Glutamatergic neuron (in vitro differentiated cells): ENCODE measurements around the gene TIMP2. TPM values are rescaled to one million over a fixed set of nuclear protein-coding genes. Genes with fewer than 3 reads are reported as not detected.
A peak's percentile ranks its signal among the peaks of the same experiment; 100 is the strongest.

ENCODE experiments used
- DNase-seq: peaks from one replicate; pipeline ENCODE4 v3.0.0; 2022
- H3K27ac Mint-ChIP-seq: one replicate; pipeline ENCODE4 v1.8.0; 2020; ENCODE audit warnings: mild to moderate bottlenecking, mixed read lengths, inconsistent platforms; ENCODE audit not compliant: unreplicated experiment
- H3K27me3 Mint-ChIP-seq: one replicate; pipeline ENCODE4 v1.8.0; 2020; ENCODE audit warnings: mild to moderate bottlenecking, moderate library complexity, mixed read lengths, inconsistent platforms; ENCODE audit not compliant: unreplicated experiment
- H3K36me3 Mint-ChIP-seq: one replicate; pipeline ENCODE4 v1.8.0; 2020; ENCODE audit warnings: mild to moderate bottlenecking, mixed read lengths, inconsistent platforms; ENCODE audit not compliant: unreplicated experiment
- H3K4me1 Mint-ChIP-seq: one replicate; pipeline ENCODE4 v1.8.0; 2020; ENCODE audit warnings: mild to moderate bottlenecking, low read depth, mixed read lengths, inconsistent platforms; ENCODE audit not compliant: unreplicated experiment
- H3K4me3 Mint-ChIP-seq: one replicate; pipeline ENCODE4 v1.8.0; 2020; ENCODE audit warnings: mild to moderate bottlenecking, mixed read lengths, inconsistent platforms; ENCODE audit not compliant: unreplicated experiment
- H3K9me3 Mint-ChIP-seq: one replicate; pipeline ENCODE4 v1.8.0; 2020; ENCODE audit warnings: mild to moderate bottlenecking, moderate library complexity, mixed read lengths, inconsistent platforms; ENCODE audit not compliant: unreplicated experiment
- total RNA-seq: library from RNA; stranded (reverse); fragmentation: NEBNext Ultra II Directional; extraction: Animal tissue kit (Norgen Biotek cat#: 25700); gene quantifications from one replicate; pipeline ENCODE4 v1.2.1, GENCODE V29; 2021; ENCODE audit not compliant: unreplicated experiment
- TF ChIP-seq, protein P1 (sequence below): fragments of 200-600 bp; sonication (generic); IDR thresholded peaks from one replicate; pipeline ENCODE4 v1.5.0; 2021; ENCODE audit not compliant: partially characterized antibody, unreplicated experiment

The TIMP2 gene
- total RNA-seq, 1 donor from 2014 or later = 121 TPM

DNA sequence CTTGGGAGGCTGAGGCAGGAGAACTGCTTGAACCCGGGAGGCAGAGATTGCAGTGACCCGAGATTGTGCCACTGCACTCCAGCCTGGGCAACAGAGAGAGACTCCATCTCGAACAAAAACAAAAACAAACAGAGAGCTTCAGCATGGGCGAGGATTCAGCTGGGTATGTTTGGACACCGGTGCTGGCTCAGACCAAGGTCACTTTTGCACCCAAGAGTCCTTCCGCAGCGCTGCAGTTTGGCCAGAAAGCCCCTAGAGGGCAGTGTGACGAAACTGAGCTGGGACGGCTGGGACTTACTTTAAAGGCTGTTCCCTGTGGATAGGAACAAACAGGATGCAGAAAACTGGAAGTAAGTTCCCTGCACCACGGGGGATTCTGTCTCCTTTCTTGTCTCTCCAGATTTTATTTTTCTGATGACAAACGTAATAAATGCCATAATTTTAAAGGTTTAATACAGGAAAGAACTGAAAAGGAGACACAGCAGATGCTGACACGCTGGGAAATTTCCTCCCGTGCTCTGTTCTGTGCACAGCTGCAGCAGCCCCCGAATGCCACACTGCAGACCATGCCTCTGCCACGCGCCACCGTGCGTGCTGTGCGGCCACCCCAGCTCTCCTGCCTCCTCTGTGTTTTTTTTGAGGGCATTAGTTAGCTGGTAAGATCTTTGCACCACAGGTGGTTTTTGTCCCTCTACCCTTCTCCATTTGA is 59.4 kb downstream of the TIMP2 start:
- DNase-seq = peak; percentile 83
- Mint-ChIP-seq H3K9me3 (peaks cover 7% of the 10 kb centered on the region), H3K4me1 (no peaks in the 10 kb centered on the region), H3K4me3 (no peak overlapping the region), H3K36me3 (peaks cover 8% of the 10 kb centered on the region), H3K27me3 (peaks cover 2% of the 10 kb centered on the region), H3K27ac (no peak overlapping the region)
- TF ChIP-seq, protein P1, sequence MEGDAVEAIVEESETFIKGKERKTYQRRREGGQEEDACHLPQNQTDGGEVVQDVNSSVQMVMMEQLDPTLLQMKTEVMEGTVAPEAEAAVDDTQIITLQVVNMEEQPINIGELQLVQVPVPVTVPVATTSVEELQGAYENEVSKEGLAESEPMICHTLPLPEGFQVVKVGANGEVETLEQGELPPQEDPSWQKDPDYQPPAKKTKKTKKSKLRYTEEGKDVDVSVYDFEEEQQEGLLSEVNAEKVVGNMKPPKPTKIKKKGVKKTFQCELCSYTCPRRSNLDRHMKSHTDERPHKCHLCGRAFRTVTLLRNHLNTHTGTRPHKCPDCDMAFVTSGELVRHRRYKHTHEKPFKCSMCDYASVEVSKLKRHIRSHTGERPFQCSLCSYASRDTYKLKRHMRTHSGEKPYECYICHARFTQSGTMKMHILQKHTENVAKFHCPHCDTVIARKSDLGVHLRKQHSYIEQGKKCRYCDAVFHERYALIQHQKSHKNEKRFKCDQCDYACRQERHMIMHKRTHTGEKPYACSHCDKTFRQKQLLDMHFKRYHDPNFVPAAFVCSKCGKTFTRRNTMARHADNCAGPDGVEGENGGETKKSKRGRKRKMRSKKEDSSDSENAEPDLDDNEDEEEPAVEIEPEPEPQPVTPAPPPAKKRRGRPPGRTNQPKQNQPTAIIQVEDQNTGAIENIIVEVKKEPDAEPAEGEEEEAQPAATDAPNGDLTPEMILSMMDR = peak; percentile 88

DNA sequence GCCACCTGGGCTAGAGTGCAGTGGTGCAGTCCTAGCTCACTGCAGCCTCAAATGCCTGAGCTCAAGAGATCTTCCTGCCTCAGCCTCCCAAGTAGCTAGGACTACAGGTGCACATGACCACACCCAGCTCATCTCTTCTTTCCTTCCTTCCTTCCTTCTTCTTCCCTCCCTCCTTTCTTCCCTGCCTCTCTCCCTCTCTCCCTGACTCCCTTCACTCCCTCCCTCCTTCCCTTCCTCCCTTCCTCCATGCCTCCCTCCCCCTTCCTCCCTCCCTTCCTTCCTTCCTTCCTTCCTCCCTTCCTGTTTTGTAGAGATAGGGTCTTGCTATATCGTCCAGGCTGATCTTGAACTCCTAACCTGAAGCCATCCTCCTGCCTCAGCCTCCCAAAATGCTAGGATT is 61.1 kb downstream of the TIMP2 start:
- Mint-ChIP-seq H3K4me3 (no peak overlapping the region), H3K27ac (no peak overlapping the region), H3K4me1 (no peaks in the 10 kb centered on the region), H3K9me3 (peaks cover 6% of the 10 kb centered on the region), H3K36me3 (peaks cover under 1% of the 10 kb centered on the region), H3K27me3 (peaks cover 2% of the 10 kb centered on the region)
- TF ChIP-seq, protein P1 = no peak
- DNase-seq = no peak

DNA sequence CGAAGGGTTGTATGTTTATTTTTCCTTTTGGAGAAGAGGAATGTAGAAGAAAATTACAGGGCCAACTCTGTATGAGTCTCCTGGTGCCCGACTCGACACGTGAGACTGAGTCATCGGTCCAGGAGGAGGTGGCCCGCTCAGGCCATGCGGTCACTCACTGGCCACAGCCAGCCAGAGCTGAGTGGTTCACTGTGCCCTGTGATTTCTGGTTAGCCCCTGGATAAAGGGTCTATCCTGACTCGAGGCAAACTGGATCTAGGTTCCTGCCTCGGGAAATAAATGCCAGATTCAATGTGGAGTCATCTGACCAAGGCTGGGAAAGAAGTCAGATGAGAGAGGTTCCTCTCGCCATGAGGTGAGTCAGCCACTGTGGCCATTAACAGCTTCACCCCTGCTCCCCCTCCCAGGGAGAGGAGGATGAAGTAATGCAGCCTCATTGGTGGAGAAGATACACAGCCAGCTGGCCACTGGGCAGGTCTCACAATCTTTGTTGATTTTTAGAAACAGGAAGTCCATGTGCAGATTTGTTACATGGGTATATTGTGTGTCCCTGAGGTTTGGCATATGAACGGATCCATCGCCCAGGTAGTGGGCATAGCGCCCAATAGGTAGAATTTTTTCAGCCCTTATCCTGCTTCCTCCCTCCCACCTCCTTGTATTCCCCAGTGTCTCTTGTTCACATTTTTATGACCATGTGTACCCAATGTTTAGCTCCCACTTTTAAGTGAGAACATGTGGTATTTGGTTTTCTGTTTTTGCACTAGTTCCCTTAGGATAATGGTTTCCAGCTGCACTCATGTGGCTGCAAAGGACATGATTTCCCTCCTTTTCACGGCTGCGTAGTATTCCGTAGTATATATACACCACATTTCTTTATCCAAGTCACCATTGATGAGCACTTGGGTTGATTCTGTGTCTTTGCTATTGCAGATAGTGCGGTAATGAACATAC is 62.8 kb downstream of the TIMP2 start:
- Mint-ChIP-seq H3K4me1 (no peaks in the 10 kb centered on the region), H3K27me3 (peaks cover 4% of the 10 kb centered on the region), H3K9me3 (peaks cover 6% of the 10 kb centered on the region), H3K36me3 (no peaks in the 10 kb centered on the region), H3K4me3 (no peak overlapping the region), H3K27ac (no peak overlapping the region)
- TF ChIP-seq, protein P1 = no peak
- DNase-seq = no peak

DNA sequence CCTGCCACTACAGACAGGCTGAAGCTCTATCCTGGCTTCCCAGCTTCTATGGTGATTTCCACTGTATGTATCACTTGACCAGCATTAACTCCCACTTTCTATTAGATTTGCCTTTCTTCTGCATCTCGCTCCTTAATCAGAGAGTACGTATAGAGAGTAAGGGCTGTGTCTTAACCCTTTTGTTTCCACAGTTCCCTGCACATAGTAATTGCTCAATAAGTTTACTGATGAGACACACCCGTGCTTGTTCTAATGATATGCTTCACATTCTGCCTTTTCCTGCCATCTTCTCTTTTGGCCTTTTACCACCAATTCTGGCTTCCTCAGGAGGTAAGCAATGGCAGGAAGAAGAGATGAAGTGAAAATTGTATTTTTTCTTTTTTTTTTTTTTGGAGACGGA is 64.0 kb downstream of the TIMP2 start:
- H3K4me1 Mint-ChIP-seq = no peaks in the 10 kb centered on the region
- TF ChIP-seq, protein P1 = no peak
- H3K9me3 Mint-ChIP-seq = peaks cover 7% of the 10 kb centered on the region
- no peak overlapping the region for H3K27ac Mint-ChIP-seq
- H3K27me3 Mint-ChIP-seq = peaks cover 8% of the 10 kb centered on the region
- DNase-seq = no peak
- no peaks in the 10 kb centered on the region for H3K36me3 Mint-ChIP-seq
- no peak overlapping the region for H3K4me3 Mint-ChIP-seq
